ENCODE results near the gene ANAPC7. TPM values are rescaled to one million over a fixed set of nuclear protein-coding genes. Genes with fewer than 3 reads are reported as not detected.

The ANAPC7 gene
- total RNA-seq, 1 experiment from 2014 or later = 57.5 TPM

GRCh38 chr12:110337912-110338710 lies 65.4 kb downstream of the ANAPC7 start:
- in situ Hi-C loops (cut with HindIII; ENCODE audit: low pct_unique_long_range_greater_than_20kb, low sequenced_read_pairs) = no loop called here
- DNase-seq (ENCODE audit: low read depth) = no peak

- in situ Hi-C loops (cut with HindIII; ENCODE audit: low pct_unique_long_range_greater_than_20kb, low sequenced_read_pairs) = no loop called here
- DNase-seq (ENCODE audit: low read depth) = no peak
Observed at GRCh38 chr12:110335481-110336045, 67.9 kb downstream of the ANAPC7 start.

GRCh38 chr12:110333201-110333600 lies 70.3 kb downstream of the ANAPC7 start:
- in situ Hi-C loops (cut with HindIII; ENCODE audit: low pct_unique_long_range_greater_than_20kb, low sequenced_read_pairs) = no loop called here

GRCh38 chr12:110330544-110330943 lies 73.0 kb downstream of the ANAPC7 start:
- in situ Hi-C loops (cut with HindIII; ENCODE audit: low pct_unique_long_range_greater_than_20kb, low sequenced_read_pairs) = no loop called here
- DNase-seq (ENCODE audit: low read depth) = no peak

More at GRCh38 chr12:110333201-110333600, 70.3 kb downstream of the ANAPC7 start:
- DNase-seq (ENCODE audit: low read depth) = no peak

GRCh38 chr12:110330124-110330523 lies 73.4 kb downstream of the ANAPC7 start:
- no peak for DNase-seq (ENCODE audit: low read depth)
- in situ Hi-C loops (cut with HindIII; ENCODE audit: low pct_unique_long_range_greater_than_20kb, low sequenced_read_pairs) = no loop called here

- in situ Hi-C loops (cut with HindIII; ENCODE audit: low pct_unique_long_range_greater_than_20kb, low sequenced_read_pairs) = no loop called here
- no peak for DNase-seq (ENCODE audit: low read depth)
Observed at GRCh38 chr12:110329710-110330109, 73.8 kb downstream of the ANAPC7 start.

Other genes starting within 250 kb of the ANAPC7 start
- 8.0 and 15.3 TPM in 2 replicates for gene ATP2A2, start 122.5 kb downstream of the ANAPC7 start, total RNA-seq (2014; rRNA removed; shearing (Covaris generic); ENCODE audit: low replicate concordance)
- gene ARPC3, start 46.6 kb upstream of the ANAPC7 start, total RNA-seq (2014; rRNA removed; shearing (Covaris generic); ENCODE audit: low replicate concordance) = 290 and 496 TPM in 2 replicates
- 22.0 and 82.1 TPM in 2 replicates for gene GPN3, start 64.5 kb upstream of the ANAPC7 start, total RNA-seq (2014; rRNA removed; shearing (Covaris generic); ENCODE audit: low replicate concordance)
- 15.1 and 19.8 TPM in 2 replicates for gene FAM216A, start 65.1 kb upstream of the ANAPC7 start, total RNA-seq (2014; rRNA removed; shearing (Covaris generic); ENCODE audit: low replicate concordance)
- gene VPS29, start 98.4 kb upstream of the ANAPC7 start, total RNA-seq (2014; rRNA removed; shearing (Covaris generic); ENCODE audit: low replicate concordance) = 45.8 and 49.3 TPM in 2 replicates
- 2.8 and 20.2 TPM in 2 replicates for gene RAD9B, start 98.6 kb upstream of the ANAPC7 start, total RNA-seq (2014; rRNA removed; shearing (Covaris generic); ENCODE audit: low replicate concordance)
- 6.1 TPM in 2 replicates for gene PPTC7, start 179.6 kb upstream of the ANAPC7 start, total RNA-seq (2014; rRNA removed; shearing (Covaris generic); ENCODE audit: low replicate concordance)
- gene TCTN1, start 210.4 kb upstream of the ANAPC7 start, total RNA-seq (2014; rRNA removed; shearing (Covaris generic); ENCODE audit: low replicate concordance) = 22.3 and 51.3 TPM in 2 replicates